Endothelial cell of umbilical vein (primary cell): ENCODE measurements around the gene ETFA. TPM values are rescaled to one million over a fixed set of nuclear protein-coding genes. Genes with fewer than 3 reads are reported as not detected.

Experiments used
- BruUV-seq: library from RNA; stranded (reverse); fragments of 400-500 nt; replicated peaks from 2 replicates; lab custom pipeline; 2021; lab: Mats Ljungman, UMichigan
- CTCF ChIA-PET: fragments of 300-600, 350-600 bp; sonication (Branson Sonifier 250); formaldehyde crosslinking; loops from one replicate; lab custom pipeline; 2021; ENCODE audit warnings: antibody characterized with exemption, inconsistent platforms; lab: Charles Lee
- POLR2A ChIA-PET: fragments of 300-600, 350-600 bp; sonication (Branson Sonifier 250); formaldehyde crosslinking; loops from one replicate; lab custom pipeline; 2021; ENCODE audit warnings: antibody characterized with exemption, inconsistent platforms; lab: Charles Lee
- DNase-seq: peaks from one replicate; pipeline ENCODE4 v3.0.0-alpha.2; 2011; ENCODE audit warnings: low read depth, low spot score
- FAIRE-seq: peaks from 2 replicates; lab custom pipeline; 2011; peaks lifted over from hg19 to GRCh38; lab: Jason Lieb, UNC
- H2AFZ ChIP-seq: 2 replicates; pipeline ENCODE4 v1.6.0; 2012; ENCODE audit warnings: low read depth, low read length, control low read depth, inconsistent platforms
- H3K27ac ChIP-seq: 2 replicates; pipeline ENCODE4 v1.5.1; 2011; ENCODE audit warnings: low read depth, mild to moderate bottlenecking, control low read depth, low read length, moderate library complexity; ENCODE audit not compliant: insufficient read depth
- H3K27me3 ChIP-seq, 2 experiments: 2 replicates each; pipeline versions ENCODE4 v1.6.0 to v1.6.1; 2011; ENCODE audit warnings: low read length in 2 of 2, mixed read lengths in 1 of 2; ENCODE audit not compliant: control insufficient read depth in 2 of 2, insufficient read depth in 2 of 2
- H3K36me3 ChIP-seq, 2 experiments: 2 replicates in 1 of 2; 3 replicates in 1 of 2; pipeline ENCODE4 v1.5.1; 2011; ENCODE audit warnings: low read length in 2 of 2, mild to moderate bottlenecking in 1 of 2, moderate library complexity in 1 of 2; ENCODE audit not compliant: control insufficient read depth in 2 of 2, insufficient read depth in 2 of 2; ENCODE audit errors: extremely low read depth in 1 of 2
- H3K4me1 ChIP-seq: 3 replicates; pipeline ENCODE4 v1.5.1; 2011; ENCODE audit warnings: mild to moderate bottlenecking, low read length; ENCODE audit not compliant: control insufficient read depth, insufficient read depth; ENCODE audit errors: extremely low read depth
- H3K4me2 ChIP-seq: 2 replicates; pipeline ENCODE4 v1.6.1; 2011; ENCODE audit warnings: low read length, control low read depth, mixed read lengths; ENCODE audit not compliant: insufficient read depth
- H3K4me3 ChIP-seq, 3 experiments: fragments of 200-600 bp in 1 of 3; sonication (generic), shearing (Covaris generic) in 1 of 3; replicated peaks in 1 of 3; 2 replicates each; pipeline ENCODE4 v1.5.1; 2011 to 2016; ENCODE audit warnings: control low read depth in 3 of 3, low read length in 3 of 3, mild to moderate bottlenecking in 2 of 3, inconsistent platforms in 1 of 3, low read depth in 1 of 3, moderate library complexity in 1 of 3; ENCODE audit not compliant: insufficient read depth in 1 of 3
- H3K79me2 ChIP-seq: 2 replicates; pipeline ENCODE4 v1.6.0; 2012; ENCODE audit warnings: low read length, inconsistent platforms; ENCODE audit not compliant: control insufficient read depth, insufficient read depth
- H3K9ac ChIP-seq: replicated peaks from 2 replicates; pipeline ENCODE3; 2011; ENCODE audit warnings: low read length, control low read depth; ENCODE audit not compliant: insufficient read depth; ENCODE audit errors: extremely low read depth
- H3K9me1 ChIP-seq: replicated peaks from 3 replicates; pipeline ENCODE4 v1.6.0; 2011; ENCODE audit warnings: mild to moderate bottlenecking, low read length; ENCODE audit not compliant: control insufficient read depth, insufficient read depth; ENCODE audit errors: extremely low read depth
- H3K9me3 ChIP-seq: replicated peaks from 2 replicates; pipeline ENCODE4 v1.5.1; 2012; ENCODE audit warnings: low read length, inconsistent platforms; ENCODE audit not compliant: control insufficient read depth, insufficient read depth
- H4K20me1 ChIP-seq: replicated peaks from 2 replicates; pipeline ENCODE3; 2011; ENCODE audit warnings: mild to moderate bottlenecking, low read length; ENCODE audit not compliant: control insufficient read depth, insufficient read depth; ENCODE audit errors: extremely low read depth
- EZH2 ChIP-seq: IDR thresholded peaks from 2 replicates; pipeline ENCODE4 v1.6.1; 2012; ENCODE audit warnings: borderline replicate concordance, low read depth, mild to moderate bottlenecking, moderate library complexity, low read length, inconsistent platforms; ENCODE audit not compliant: severe bottlenecking
- FOS ChIP-seq: IDR thresholded peaks from 2 replicates; pipeline ENCODE4 v1.6.1; 2011; ENCODE audit warnings: mild to moderate bottlenecking, low read length, moderate library complexity, borderline replicate concordance; ENCODE audit not compliant: insufficient read depth
- GATA2 ChIP-seq: IDR thresholded peaks from 2 replicates; pipeline ENCODE4 v1.7.0; 2011; ENCODE audit warnings: low read depth, mild to moderate bottlenecking, moderate library complexity, mixed read lengths, low read length; ENCODE audit not compliant: insufficient read length, insufficient read depth
- JUN ChIP-seq: IDR thresholded peaks from 2 replicates; pipeline ENCODE4 v1.6.1; 2011; ENCODE audit warnings: borderline replicate concordance, low read depth; ENCODE audit not compliant: insufficient read length, insufficient read depth
- MYC ChIP-seq: IDR thresholded peaks from one replicate; pipeline ENCODE4 v1.6.1; 2011; ENCODE audit warnings: mild to moderate bottlenecking, low read depth, low read length
- POLR2A ChIP-seq: IDR thresholded peaks from 2 replicates; pipeline ENCODE4 v1.6.1; 2012; ENCODE audit warnings: low read depth, mild to moderate bottlenecking, control low read depth, low read length
- POLR2AphosphoS5 ChIP-seq: IDR thresholded peaks from 2 replicates; pipeline ENCODE4 v1.6.1; 2012; ENCODE audit warnings: low read depth, mild to moderate bottlenecking, control low read depth, low read length, moderate library complexity; ENCODE audit not compliant: insufficient read depth
- dilution Hi-C: fragments of 300-500 bp; cut with MboI; formaldehyde crosslinking; loops from one replicate; pipeline ENCODE4 v1.15.0; 2019; ENCODE audit warnings: low sequenced_read_pairs; ENCODE audit not compliant: extremely low pct_ligation_motif_present
- intact Hi-C: fragments of 100-400 bp; cut with micrococcal nuclease; formaldehyde crosslinking; loops from one replicate; pipeline ENCODE4 v1.10.0; 2022
- polyA plus RNA-seq, 4 experiments: library from polyadenylated mRNA; depleted of rRNA in 3 of 4; stranded (reverse) in 3 of 4; unstranded in 1 of 4; fragments of >200 nt; gene quantifications; 2 replicates each; pipeline versions ENCODE4 v1.2.1 to v1.2.3, GENCODE V29; 2011 to 2012; ENCODE audit warnings: missing spikeins in 1 of 4
- total RNA-seq: library from RNA; stranded (reverse); gene quantifications from 2 replicates; pipeline ENCODE4 v1.2.3, GENCODE V29; 2021
- TF ChIP-seq, protein P1 (sequence below), 2 donors: IDR thresholded peaks; 1 replicate in 1 of 2; 2 replicates in 1 of 2; pipeline ENCODE4 v1.5.1; 2011; ENCODE audit warnings: low read length in 2 of 2, mild to moderate bottlenecking in 2 of 2, moderate library complexity in 2 of 2, control low read depth in 1 of 2, inconsistent platforms in 1 of 2, low read depth in 1 of 2; ENCODE audit not compliant: insufficient read depth in 1 of 2; ENCODE audit errors: extremely low read depth in 1 of 2
- TF ChIP-seq, protein P2 (sequence below): IDR thresholded peaks from 2 replicates; pipeline ENCODE4 v1.6.1; 2011; ENCODE audit not compliant: insufficient read depth, insufficient read length

The ETFA gene
- total and polyA plus RNA-seq, 2 donors (not counting 3 experiments of a cell fraction or from before 2014, with no cell fraction given) = 102 to 116 TPM

DNA sequence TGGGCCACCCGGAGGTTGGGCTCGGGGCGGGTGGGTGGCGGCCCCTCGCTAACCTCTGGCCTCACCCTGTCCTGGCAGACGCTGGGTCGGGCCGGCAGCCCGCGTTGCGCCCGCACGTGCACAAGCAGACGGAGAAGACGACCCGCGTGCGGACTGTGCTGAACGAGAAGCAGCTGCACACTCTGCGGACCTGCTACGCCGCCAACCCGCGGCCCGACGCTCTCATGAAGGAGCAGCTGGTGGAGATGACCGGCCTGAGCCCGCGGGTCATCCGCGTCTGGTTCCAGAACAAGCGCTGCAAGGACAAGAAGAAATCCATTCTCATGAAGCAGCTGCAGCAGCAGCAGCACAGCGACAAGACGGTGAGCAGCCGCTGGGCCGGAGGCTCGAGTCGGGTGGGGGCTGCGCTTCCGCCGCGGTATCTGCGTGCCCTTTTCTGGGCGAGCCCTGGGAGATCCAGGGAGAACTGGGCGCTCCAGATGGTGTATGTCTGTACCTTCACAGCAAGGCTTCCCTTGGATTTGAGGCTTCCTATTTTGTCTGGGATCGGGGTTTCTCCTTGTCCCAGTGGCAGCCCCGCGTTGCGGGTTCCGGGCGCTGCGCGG is 29.0 kb upstream of the ETFA start:
- ChIA-PET POLR2A (interaction anchor here (0.6 to 0.7 kb wide), 2 partner anchors 27 to 154 kb away, joined by 3 to 5 read pairs; no protein-coding TSS in a partner anchor), CTCF (interaction anchor here (1.1 to 1.6 kb wide), 2 partner anchors 149 to 502 kb away, joined by 3 to 4 read pairs; no protein-coding TSS in a partner anchor)
- Histone ChIP-seq H3K4me1 (peaks cover 23% of the 10 kb centered on the region), H3K9me3 (no peaks in the 10 kb centered on the region), H3K4me2 (peak overlapping the region; percentile 8), H3K9me1 (no peaks in the 10 kb centered on the region), H4K20me1 (no peaks in the 10 kb centered on the region), H2AFZ (peak overlapping the region; percentile 7), H3K27me3 (peaks cover 83 to 100% of the 10 kb centered on the region in 2 experiments), H3K27ac (no peak overlapping the region), H3K4me3 (no peak overlapping the region), H3K79me2 (no peaks in the 10 kb centered on the region), H3K9ac (no peak overlapping the region), H3K36me3 (no peaks in the 10 kb centered on the region)
- DNase-seq (peak; percentile 67), FAIRE-seq (peak; percentile 4)
- TF ChIP-seq POLR2AphosphoS5 (peak; percentile 11), GATA2 (no peak), MYC (no peak), FOS (no peak), EZH2 (peak; percentile 100), POLR2A (no peak), JUN (no peak)
- TF ChIP-seq, protein P1, sequence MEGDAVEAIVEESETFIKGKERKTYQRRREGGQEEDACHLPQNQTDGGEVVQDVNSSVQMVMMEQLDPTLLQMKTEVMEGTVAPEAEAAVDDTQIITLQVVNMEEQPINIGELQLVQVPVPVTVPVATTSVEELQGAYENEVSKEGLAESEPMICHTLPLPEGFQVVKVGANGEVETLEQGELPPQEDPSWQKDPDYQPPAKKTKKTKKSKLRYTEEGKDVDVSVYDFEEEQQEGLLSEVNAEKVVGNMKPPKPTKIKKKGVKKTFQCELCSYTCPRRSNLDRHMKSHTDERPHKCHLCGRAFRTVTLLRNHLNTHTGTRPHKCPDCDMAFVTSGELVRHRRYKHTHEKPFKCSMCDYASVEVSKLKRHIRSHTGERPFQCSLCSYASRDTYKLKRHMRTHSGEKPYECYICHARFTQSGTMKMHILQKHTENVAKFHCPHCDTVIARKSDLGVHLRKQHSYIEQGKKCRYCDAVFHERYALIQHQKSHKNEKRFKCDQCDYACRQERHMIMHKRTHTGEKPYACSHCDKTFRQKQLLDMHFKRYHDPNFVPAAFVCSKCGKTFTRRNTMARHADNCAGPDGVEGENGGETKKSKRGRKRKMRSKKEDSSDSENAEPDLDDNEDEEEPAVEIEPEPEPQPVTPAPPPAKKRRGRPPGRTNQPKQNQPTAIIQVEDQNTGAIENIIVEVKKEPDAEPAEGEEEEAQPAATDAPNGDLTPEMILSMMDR (IDR thresholded peaks at IDR 0.05; ENCODE audit: extremely low read depth in 1 of 2, insufficient read depth in 1 of 2, low read depth in 1 of 2, low read length in 2 of 2) = no peak
- TF ChIP-seq, protein P2, sequence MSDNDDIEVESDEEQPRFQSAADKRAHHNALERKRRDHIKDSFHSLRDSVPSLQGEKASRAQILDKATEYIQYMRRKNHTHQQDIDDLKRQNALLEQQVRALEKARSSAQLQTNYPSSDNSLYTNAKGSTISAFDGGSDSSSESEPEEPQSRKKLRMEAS = no peak
- intact Hi-C loops (loop anchor here (1.0 to 10.0 kb wide), 2 partner anchors 29 to 525 kb away; partner anchors contain the start of gene ETFA), dilution Hi-C loops (no loop called here)
- BruUV-seq = no TSS peak
